GM12878 (cell line): Measurements from ENCODE around the gene CIAO2B. TPM values are rescaled to one million over a fixed set of nuclear protein-coding genes. Genes with fewer than 3 reads are reported as not detected.
A peak's percentile ranks its signal among the peaks of the same experiment; 100 is the strongest.

Experiments
- ATAC-seq: fragments of 200-7000 bp; cut with Tn5 transposase; 3 replicates; pipeline ENCODE4 v1.9.1; 2020; ENCODE audit warnings: mild to moderate bottlenecking, moderate library complexity
- Bru-seq: library from RNA; stranded (reverse); fragments of 400-500 nt; gene quantifications from one replicate; lab custom pipeline; 2021; lab: Mats Ljungman, UMichigan
- BruChase-seq, 2 experiments: library from RNA; stranded (reverse); fragments of 400-500 nt; gene quantifications; one replicate each; lab custom pipeline; 2021; lab: Mats Ljungman, UMichigan
- BruUV-seq: library from RNA; stranded (reverse); fragments of 400-500 nt; replicated peaks from 2 replicates; lab custom pipeline; 2021; lab: Mats Ljungman, UMichigan
- CTCF ChIA-PET: fragments of 300-600 bp; sonication (Branson Sonifier 250); formaldehyde crosslinking; extraction: SDS; loops from one replicate; lab custom pipeline; 2021; ENCODE audit warnings: inconsistent platforms; lab: Yijun Ruan, JAX
- POLR2A ChIA-PET: fragments of 350-600 bp; formaldehyde crosslinking; extraction: SDS; loops from one replicate; lab custom pipeline; 2021; ENCODE audit warnings: inconsistent platforms; lab: Charles Lee
- RAD21 ChIA-PET: fragments of 300-600 bp; sonication (Branson Sonifier 250); formaldehyde crosslinking; loops from one replicate; lab custom pipeline; 2023; ENCODE audit warnings: antibody characterized with exemption; ENCODE audit not compliant: unreplicated experiment; lab: Charles Lee
- SMC1A ChIA-PET: fragments of 300-600 bp; sonication (Branson Sonifier 250); formaldehyde crosslinking; loops from one replicate; lab custom pipeline; 2023; ENCODE audit not compliant: unreplicated experiment, uncharacterized antibody; lab: Charles Lee
- DNase-seq: peaks from one replicate; pipeline ENCODE4 v3.0.0-alpha.2; 2011; ENCODE audit warnings: low read depth, low spot score
- FAIRE-seq: peaks from 3 replicates; lab custom pipeline; 2011; peaks lifted over from hg19 to GRCh38; lab: Jason Lieb, UNC
- H2AFZ ChIP-seq: 2 replicates; pipeline ENCODE4 v1.6.0; 2011; ENCODE audit warnings: low read depth, low read length, control low read depth; ENCODE audit not compliant: control insufficient read depth
- H3K27ac ChIP-seq: 2 replicates; pipeline ENCODE4 v1.5.1; 2011; ENCODE audit warnings: control low read depth; ENCODE audit not compliant: control insufficient read depth, insufficient read depth
- H3K27me3 ChIP-seq, 2 experiments: replicated peaks in 1 of 2; 2 replicates each; pipeline versions ENCODE4 v1.6.0 to v1.6.1; 2011; ENCODE audit warnings: low read length in 1 of 2; ENCODE audit not compliant: control insufficient read depth in 2 of 2, insufficient read depth in 2 of 2
- H3K36me3 ChIP-seq, 2 experiments: 2 replicates each; pipeline ENCODE4 v1.5.1; 2011; ENCODE audit warnings: low read length in 1 of 2; ENCODE audit not compliant: control insufficient read depth in 2 of 2, insufficient read depth in 2 of 2
- H3K4me1 ChIP-seq: 2 replicates; pipeline ENCODE4 v1.6.1; 2011; ENCODE audit warnings: mild to moderate bottlenecking, low read length, moderate library complexity, mixed read lengths; ENCODE audit not compliant: control insufficient read depth, insufficient read depth
- H3K4me2 ChIP-seq: 2 replicates; pipeline ENCODE4 v1.6.0; 2011; ENCODE audit warnings: control low read depth; ENCODE audit not compliant: control insufficient read depth, insufficient read depth
- H3K4me3 ChIP-seq: fragments of 200-600 bp; sonication (generic); 2 replicates; pipeline ENCODE4 v1.5.1; 2016
- H3K79me2 ChIP-seq: 2 replicates; pipeline ENCODE4 v1.6.0; 2011; ENCODE audit warnings: low read length; ENCODE audit not compliant: control insufficient read depth, insufficient read depth
- H3K9ac ChIP-seq: 2 replicates; pipeline ENCODE4 v1.8.0; 2011; ENCODE audit warnings: low read length, control low read depth, mixed read lengths; ENCODE audit not compliant: control insufficient read depth, insufficient read depth
- H3K9me3 ChIP-seq: replicated peaks from 3 replicates; pipeline ENCODE4 v1.5.1; 2011; ENCODE audit warnings: mild to moderate bottlenecking, low read length; ENCODE audit not compliant: control insufficient read depth, insufficient read depth
- H4K20me1 ChIP-seq: 2 replicates; pipeline ENCODE4 v1.6.0; 2011; ENCODE audit not compliant: control insufficient read depth, insufficient read depth
- CEBPB ChIP-seq, 2 experiments: fragments of 150-350 bp in 1 of 2; IDR thresholded peaks; 2 replicates each; pipeline ENCODE4 v1.6.1; 2012 to 2014; ENCODE audit warnings: low read depth in 2 of 2, low read length in 2 of 2, borderline replicate concordance in 1 of 2, inconsistent platforms in 1 of 2
- EP300 ChIP-seq, 2 experiments: fragments of 150-350 bp in 1 of 2; IDR thresholded peaks; 2 replicates each; pipeline ENCODE4 v1.6.1; 2011 to 2012; ENCODE audit warnings: low read depth in 2 of 2, low read length in 2 of 2, borderline replicate concordance in 1 of 2, improper control_type of control experiment in 1 of 2, inconsistent platforms in 1 of 2; ENCODE audit not compliant: control insufficient read depth in 1 of 2
- JUND ChIP-seq: IDR thresholded peaks from 2 replicates; pipeline ENCODE4 v1.6.1; 2012; ENCODE audit warnings: low read depth, mild to moderate bottlenecking, low read length, improper control_type of control experiment, moderate library complexity
- MXI1 ChIP-seq: fragments of 150-350 bp; IDR thresholded peaks from 2 replicates; pipeline ENCODE4 v1.6.1; 2011; ENCODE audit warnings: low read depth, mild to moderate bottlenecking, inconsistent platforms, low read length, improper control_type of control experiment
- PAX8 ChIP-seq: fragments of 450-650 bp; IDR thresholded peaks from 2 replicates; pipeline ENCODE4 v1.6.1; 2017; ENCODE audit warnings: mild to moderate bottlenecking, moderate library complexity
- ZNF384 ChIP-seq: IDR thresholded peaks from 2 replicates; pipeline ENCODE4 v1.6.1; 2012; ENCODE audit warnings: low read depth, mild to moderate bottlenecking, low read length, improper control_type of control experiment, borderline replicate concordance
- ZSCAN29 ChIP-seq: fragments of 450-650 bp; IDR thresholded peaks from 2 replicates; pipeline ENCODE4 v1.6.1; 2017; ENCODE audit warnings: mild to moderate bottlenecking, moderate library complexity
- WGBS: methylation state at CpG from one replicate; pipeline ENCODE4 v1.1.6; 2016; ENCODE audit warnings: low lambda C conversion rate; ENCODE audit not compliant: insufficient replicate concordance, insufficient coverage; ENCODE audit errors: missing lambda C conversion rate; 5-methylcytosine and 5-hydroxymethylcytosine counted together
- in situ Hi-C: fragments of 300-500 bp; cut with MboI; formaldehyde crosslinking; loops from 9 replicates; pipeline ENCODE4 v1.14.3; 2018; ENCODE audit warnings: mixed read lengths
- intact Hi-C: fragments of 100-400 bp; cut with micrococcal nuclease; formaldehyde crosslinking; loops from one replicate; pipeline ENCODE4 v1.14.2; 2022; ENCODE audit not compliant: unreplicated experiment
- long read RNA-seq, 2 experiments: library from polyadenylated mRNA; unstranded; transcript quantifications; one replicate each; pipeline ENCODE4 v2.0.0, GENCODE V29; 2019 to 2020
- polyA minus RNA-seq, 3 experiments: library from RNA; depleted of rRNA, polyadenylated mRNA; stranded (reverse); fragments of >200 nt; gene quantifications; 2 replicates each; pipeline ENCODE4 v1.2.3, GENCODE V29; 2011
- polyA plus RNA-seq, 11 experiments: library from polyadenylated mRNA; depleted of rRNA in 4 of 11; unstranded in 6 of 11; stranded (reverse) in 5 of 11; fragments of >200 nt; fragmentation: Nextera tagmentation in 4 of 11; fragmentation: Illumina TruSeq in 1 of 11; extraction: Ambion mirVana in 4 of 11; extraction: Trizol in 1 of 11; gene quantifications; 1 replicate in 1 of 11; 2 replicates in 10 of 11; pipeline versions ENCODE4 v1.2.1 to v1.2.3, GENCODE V29; 2011 to 2016; ENCODE audit warnings: inconsistent platforms in 2 of 11, missing spikeins in 2 of 11, low read depth in 1 of 11
- total RNA-seq, 4 experiments: library from RNA; depleted of rRNA in 3 of 4; stranded (reverse); fragments of >200 nt in 3 of 4; fragmentation: Illumina TruSeq in 1 of 4; extraction: Trizol in 1 of 4; gene quantifications; 2 replicates each; pipeline versions ENCODE4 v1.2.1 to v1.2.3, GENCODE V29; 2013 to 2021
- TF ChIP-seq, protein P1 (sequence below): IDR thresholded peaks from 2 replicates; pipeline ENCODE4 v1.6.1; 2011; ENCODE audit warnings: low read depth, low read length, improper control_type of control experiment, borderline replicate concordance
- TF ChIP-seq, protein P2 (sequence below): fragments of 450-650 bp; IDR thresholded peaks from 2 replicates; pipeline ENCODE4 v1.6.1; 2017; ENCODE audit warnings: low read depth, mild to moderate bottlenecking, moderate library complexity
- TF ChIP-seq, protein P3 (sequence below): IDR thresholded peaks from 2 replicates; pipeline ENCODE4 v1.6.1; 2011; ENCODE audit warnings: mild to moderate bottlenecking, low read depth, low read length, moderate library complexity; ENCODE audit not compliant: insufficient replicate concordance

CIAO2B gene
- total RNA-seq (2013; cell fraction: nucleolus; rRNA removed) = 6.3 and 6.8 TPM in 2 replicates
- total RNA-seq (2014; rRNA removed) = 141 and 156 TPM in 2 replicates
- total RNA-seq (2014; rRNA removed; fragmentation: Illumina TruSeq; extraction: Trizol) = 69.3 and 77.2 TPM in 2 replicates
- total RNA-seq (2021) = 76.4 and 81.3 TPM in 2 replicates
- 70.0 TPM for polyA plus RNA-seq (2011; ENCODE audit: low read depth)
- polyA plus RNA-seq (2011; rRNA removed) = 108 and 182 TPM in 2 replicates
- polyA plus RNA-seq (2011; cell fraction: cytosol; rRNA removed) = 291 and 399 TPM in 2 replicates
- polyA plus RNA-seq (2011; cell fraction: nucleus; rRNA removed) = 147 and 186 TPM in 2 replicates
- 125 and 149 TPM in 2 replicates for polyA plus RNA-seq (2012)
- polyA plus RNA-seq (2014; fragmentation: Illumina TruSeq; extraction: Trizol) = 41.2 and 86.9 TPM in 2 replicates
- polyA plus RNA-seq (2014; fragmentation: Nextera tagmentation; extraction: Ambion mirVana) = 100 to 1,000 TPM; 101 to 120 TPM
- polyA plus RNA-seq (2014; rRNA removed) = 198 and 225 TPM in 2 replicates
- 100 to 1,000 TPM; 226 to 241 TPM for polyA plus RNA-seq (2016; fragmentation: Nextera tagmentation; extraction: Ambion mirVana)
- polyA minus RNA-seq (2011; rRNA and poly(A)+ RNA removed) = 145 and 173 TPM in 2 replicates
- 39.5 and 46.1 TPM in 2 replicates for polyA minus RNA-seq (2011; cell fraction: cytosol; rRNA and poly(A)+ RNA removed)
- 18.0 and 23.7 TPM in 2 replicates for polyA minus RNA-seq (2011; cell fraction: nucleus; rRNA and poly(A)+ RNA removed)
- Bru-seq, nascent RNA = percentile 90 among the genes with signal in this experiment
- percentile 93 among the genes with signal in this experiment for BruChase-seq, experiment 1, labeled RNA remaining after a 6-hour chase
- percentile 90 among the genes with signal in this experiment for BruChase-seq, experiment 2, labeled RNA remaining after a 2-hour chase
- long read RNA-seq, experiment 1, transcript CIAO2B-201 (5 exons, 676 nt) = major isoform, 109 of 117 reads
- long read RNA-seq, experiment 1, transcript CIAO2B-203 (4 exons, 718 nt) = minor isoform, 7 of 117 reads
- long read RNA-seq, experiment 1, partial matches to known transcripts = 0 of 117 reads
- long read RNA-seq, experiment 1, other reads (novel, unspliced or antisense) = 1 of 117 reads
- long read RNA-seq, experiment 2, transcript CIAO2B-201 (5 exons, 676 nt) = major isoform, 97 of 105 reads
- long read RNA-seq, experiment 2, transcript CIAO2B-203 (4 exons, 718 nt) = minor isoform, 6 of 105 reads
- long read RNA-seq, experiment 2, partial matches to known transcripts = 1 of 105 reads
- long read RNA-seq, experiment 2, other reads (novel, unspliced or antisense) = 1 of 105 reads

DNA sequence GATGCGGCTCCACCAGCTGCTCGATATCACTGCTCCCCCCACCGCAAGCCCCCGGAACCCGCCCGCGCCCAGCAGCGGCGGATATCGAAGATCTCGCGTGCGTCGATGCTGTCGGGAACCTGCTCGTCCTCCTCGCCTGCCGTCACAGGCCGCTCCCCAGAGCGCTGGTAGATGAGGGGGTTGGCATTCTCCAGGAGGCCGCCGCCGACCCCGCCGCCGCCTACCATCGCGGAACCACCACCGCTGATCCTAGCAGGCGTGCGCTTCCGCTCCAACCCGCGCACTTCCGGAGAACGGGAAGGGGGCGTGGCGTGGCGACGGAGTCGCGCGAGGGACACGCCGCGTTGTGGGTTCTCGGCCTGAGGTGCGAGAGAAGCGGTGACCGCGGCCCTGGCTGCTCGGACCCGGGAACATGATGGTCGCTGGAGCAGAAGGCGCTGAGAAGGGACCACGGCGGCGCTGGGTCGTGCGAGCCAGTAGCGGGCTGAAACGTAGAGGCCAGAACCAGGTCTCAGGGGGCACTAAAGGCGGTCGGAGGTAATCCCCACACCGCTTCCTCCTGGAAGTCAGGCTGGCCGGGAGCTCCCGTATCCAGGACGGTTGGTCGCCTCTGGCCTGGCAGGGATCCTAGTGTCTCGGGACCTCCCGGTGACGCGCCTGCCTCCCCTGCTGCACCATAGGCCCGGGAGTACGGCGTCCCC is at the start of gene CIAO2B:
Gene CIAO2B (minus strand): TSS at position 265 of the 701 bp plus-strand sequence. CDS start 38 bp downstream, at position 227.
- RAD21 ChIA-PET = interaction anchor here (0.6 to 1.0 kb wide), 2 partner anchors 23 to 251 kb away, joined by 3 read pairs; no protein-coding TSS in a partner anchor
- in situ Hi-C loops = loop anchor here (10.0 kb wide), 1 partner anchor 61 kb away; no protein-coding TSS in a partner anchor
- SMC1A ChIA-PET = no interaction called here
- POLR2A ChIA-PET = interaction anchor here (0.5 kb wide), 1 partner anchor 205 kb away, joined by 5 read pairs; no protein-coding TSS in a partner anchor
- Histone ChIP-seq H3K9me3 (no peaks in the 10 kb centered on the region), H2AFZ (peak within 1 kb of the TSS; percentile 87), H3K4me1 (peaks cover 7% of the 10 kb centered on the region), H3K4me3 (peak within 1 kb of the TSS; percentile 78), H3K4me2 (peak within 1 kb of the TSS; percentile 95), H3K9ac (peak within 1 kb of the TSS; percentile 94), H3K36me3 (peaks cover 0 to 3% of the 10 kb centered on the region in 2 experiments; a peak in 1 of 4 replicates), H3K27me3 (no peaks in the 10 kb centered on the region), H3K79me2 (peaks cover 33% of the 10 kb centered on the region), H4K20me1 (no peaks in the 10 kb centered on the region), H3K27ac (peak within 1 kb of the TSS; percentile 94)
- ATAC-seq = peak; percentile 88
- BruUV-seq = no TSS peak
- CTCF ChIA-PET = interaction anchor here (0.8 to 1.3 kb wide), 4 partner anchors 14 to 66 kb away, joined by 3 to 4 read pairs (median 3); no protein-coding TSS in a partner anchor
- peak; percentile 47 for DNase-seq
- WGBS = under 1% methylated on average over 52 of the region's 76 CpGs
- FAIRE-seq = peak; percentile 80
- intact Hi-C loops = no loop called here
- TF ChIP-seq ZSCAN29 (no peak), JUND (no peak), ZNF384 (no peak), PAX8 (no peak), MXI1 (no peak), EP300 (IDR thresholded peaks at IDR 0.05; ENCODE audit: borderline replicate concordance in 1 of 2, control insufficient read depth in 1 of 2, low read depth in 2 of 2, low read length in 2 of 2) (no peak), CEBPB (IDR thresholded peaks at IDR 0.05; ENCODE audit: borderline replicate concordance in 1 of 2, low read depth in 2 of 2, low read length in 2 of 2) (no peak)
- TF ChIP-seq, protein P1, sequence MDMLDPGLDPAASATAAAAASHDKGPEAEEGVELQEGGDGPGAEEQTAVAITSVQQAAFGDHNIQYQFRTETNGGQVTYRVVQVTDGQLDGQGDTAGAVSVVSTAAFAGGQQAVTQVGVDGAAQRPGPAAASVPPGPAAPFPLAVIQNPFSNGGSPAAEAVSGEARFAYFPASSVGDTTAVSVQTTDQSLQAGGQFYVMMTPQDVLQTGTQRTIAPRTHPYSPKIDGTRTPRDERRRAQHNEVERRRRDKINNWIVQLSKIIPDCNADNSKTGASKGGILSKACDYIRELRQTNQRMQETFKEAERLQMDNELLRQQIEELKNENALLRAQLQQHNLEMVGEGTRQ = no peak
- TF ChIP-seq, protein P2, sequence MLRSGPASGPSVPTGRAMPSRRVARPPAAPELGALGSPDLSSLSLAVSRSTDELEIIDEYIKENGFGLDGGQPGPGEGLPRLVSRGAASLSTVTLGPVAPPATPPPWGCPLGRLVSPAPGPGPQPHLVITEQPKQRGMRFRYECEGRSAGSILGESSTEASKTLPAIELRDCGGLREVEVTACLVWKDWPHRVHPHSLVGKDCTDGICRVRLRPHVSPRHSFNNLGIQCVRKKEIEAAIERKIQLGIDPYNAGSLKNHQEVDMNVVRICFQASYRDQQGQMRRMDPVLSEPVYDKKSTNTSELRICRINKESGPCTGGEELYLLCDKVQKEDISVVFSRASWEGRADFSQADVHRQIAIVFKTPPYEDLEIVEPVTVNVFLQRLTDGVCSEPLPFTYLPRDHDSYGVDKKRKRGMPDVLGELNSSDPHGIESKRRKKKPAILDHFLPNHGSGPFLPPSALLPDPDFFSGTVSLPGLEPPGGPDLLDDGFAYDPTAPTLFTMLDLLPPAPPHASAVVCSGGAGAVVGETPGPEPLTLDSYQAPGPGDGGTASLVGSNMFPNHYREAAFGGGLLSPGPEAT = peak; percentile 73
- TF ChIP-seq, protein P3, sequence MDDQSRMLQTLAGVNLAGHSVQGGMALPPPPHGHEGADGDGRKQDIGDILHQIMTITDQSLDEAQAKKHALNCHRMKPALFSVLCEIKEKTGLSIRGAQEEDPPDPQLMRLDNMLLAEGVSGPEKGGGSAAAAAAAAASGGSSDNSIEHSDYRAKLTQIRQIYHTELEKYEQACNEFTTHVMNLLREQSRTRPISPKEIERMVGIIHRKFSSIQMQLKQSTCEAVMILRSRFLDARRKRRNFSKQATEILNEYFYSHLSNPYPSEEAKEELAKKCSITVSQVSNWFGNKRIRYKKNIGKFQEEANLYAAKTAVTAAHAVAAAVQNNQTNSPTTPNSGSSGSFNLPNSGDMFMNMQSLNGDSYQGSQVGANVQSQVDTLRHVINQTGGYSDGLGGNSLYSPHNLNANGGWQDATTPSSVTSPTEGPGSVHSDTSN = no peak
